HepG2 (cell line): Measurements from ENCODE around the gene CRNKL1. TPM values are rescaled to one million over a fixed set of nuclear protein-coding genes. Genes with fewer than 3 reads are reported as not detected.

Experiments
- CBFB ChIP-seq: sonication (generic); formaldehyde crosslinking; IDR thresholded peaks from 2 replicates; pipeline ENCODE4 v1.4.0; 2020; ENCODE audit warnings: missing genetic modification reagents
- HNRNPK ChIP-seq: fragments of 200-400 bp; formaldehyde crosslinking; IDR thresholded peaks from 2 replicates; pipeline ENCODE4 v1.6.1; 2018; ENCODE audit warnings: low read length, low read depth, moderate library complexity, mild to moderate bottlenecking; ENCODE audit not compliant: poor library complexity, severe bottlenecking
- KAT8 ChIP-seq: IDR thresholded peaks from 2 replicates; pipeline ENCODE4 v1.6.1; 2016; ENCODE audit warnings: missing genetic modification reagents, missing compliant biosample characterization
- KLF16 ChIP-seq, 2 experiments: sonication (generic) in 1 of 2; formaldehyde crosslinking in 1 of 2; IDR thresholded peaks; 2 replicates each; pipeline versions ENCODE4 v1.6.1 to v1.8.0; 2016 to 2023; ENCODE audit warnings: missing genetic modification reagents in 2 of 2, missing compliant biosample characterization in 1 of 2
- MED1 ChIP-seq: sonication (generic); formaldehyde crosslinking; IDR thresholded peaks from 2 replicates; pipeline ENCODE4 v1.4.0; 2020; ENCODE audit warnings: missing genetic modification reagents
- MIXL1 ChIP-seq: IDR thresholded peaks from 2 replicates; pipeline ENCODE4 v1.6.1; 2016
- SNRNP70 ChIP-seq: fragments of 200-400 bp; formaldehyde crosslinking; IDR thresholded peaks from 2 replicates; pipeline ENCODE4 v1.6.1; 2017; ENCODE audit warnings: mild to moderate bottlenecking, low read depth, low read length, moderate library complexity
- TBL1XR1 ChIP-seq: fragments of 150-350 bp; IDR thresholded peaks from 2 replicates; pipeline ENCODE4 v1.6.1; 2014; ENCODE audit warnings: borderline replicate concordance, low read length; ENCODE audit not compliant: partially characterized antibody
- TFDP2 ChIP-seq: sonication (generic); formaldehyde crosslinking; IDR thresholded peaks from 2 replicates; pipeline ENCODE4 v1.4.0; 2020; ENCODE audit warnings: missing genetic modification reagents
- ZBTB40 ChIP-seq, 2 experiments: fragments of 450-650 bp in 1 of 2; sonication (generic) in 1 of 2; formaldehyde crosslinking in 1 of 2; IDR thresholded peaks; 2 replicates each; pipeline versions ENCODE4 v1.6.1 to v1.8.0; 2016 to 2022; ENCODE audit warnings: antibody characterized with exemption in 1 of 2, mild to moderate bottlenecking in 1 of 2, missing genetic modification reagents in 1 of 2
- ZFP36L2 ChIP-seq: sonication (generic); formaldehyde crosslinking; IDR thresholded peaks from 2 replicates; pipeline ENCODE4 v1.4.0; 2020; ENCODE audit warnings: missing genetic modification reagents
- ZNF124 ChIP-seq: sonication (generic); formaldehyde crosslinking; IDR thresholded peaks from 2 replicates; pipeline ENCODE4 v1.4.0; 2020; ENCODE audit warnings: missing genetic modification reagents
- ZNF615 ChIP-seq: sonication (generic); formaldehyde crosslinking; IDR thresholded peaks from 2 replicates; pipeline ENCODE4 v1.5.0; 2020; ENCODE audit warnings: mild to moderate bottlenecking, missing genetic modification reagents, borderline replicate concordance
- ZNF883 ChIP-seq: sonication (generic); formaldehyde crosslinking; IDR thresholded peaks from 2 replicates; pipeline ENCODE4 v1.5.1; 2020; ENCODE audit warnings: mild to moderate bottlenecking, missing genetic modification reagents; ENCODE audit errors: not compliant biosample characterization
- polyA plus RNA-seq, 8 experiments: library from polyadenylated mRNA; depleted of rRNA in 3 of 8; stranded (reverse) in 7 of 8; unstranded in 1 of 8; fragments of >200 nt; fragmentation: Illumina TruSeq in 4 of 8; extraction: Trizol in 4 of 8; gene quantifications; 2 replicates each; pipeline versions ENCODE4 v1.2.1 to v1.2.3, GENCODE V29; 2011 to 2016; ENCODE audit warnings: low read depth in 4 of 8, missing spikeins in 1 of 8, mixed read lengths in 1 of 8; ENCODE audit not compliant: insufficient read depth in 1 of 8
- total RNA-seq, 5 experiments: library from RNA; depleted of rRNA; stranded (reverse); fragments of >200 nt; fragmentation: Illumina TruSeq; extraction: Trizol; gene quantifications; 2 replicates each; pipeline ENCODE4 v1.2.3, GENCODE V29; 2016; ENCODE audit warnings: low read depth in 1 of 5
- TF ChIP-seq, protein P1 (sequence below): sonication (generic); formaldehyde crosslinking; IDR thresholded peaks from 2 replicates; pipeline ENCODE4 v1.4.0; 2020; ENCODE audit warnings: missing genetic modification reagents; ENCODE audit errors: not compliant biosample characterization
- TF ChIP-seq, protein P2 (sequence below): sonication (generic); formaldehyde crosslinking; IDR thresholded peaks from 2 replicates; pipeline ENCODE4; 2020; ENCODE audit warnings: missing genetic modification reagents, mild to moderate bottlenecking, borderline replicate concordance

Gene CRNKL1
- total and polyA plus RNA-seq, 2 of the 13 experiments (the other 11 are each of a cell fraction or from before 2014, with no cell fraction given): 12.3 to 64.5 TPM

DNA sequence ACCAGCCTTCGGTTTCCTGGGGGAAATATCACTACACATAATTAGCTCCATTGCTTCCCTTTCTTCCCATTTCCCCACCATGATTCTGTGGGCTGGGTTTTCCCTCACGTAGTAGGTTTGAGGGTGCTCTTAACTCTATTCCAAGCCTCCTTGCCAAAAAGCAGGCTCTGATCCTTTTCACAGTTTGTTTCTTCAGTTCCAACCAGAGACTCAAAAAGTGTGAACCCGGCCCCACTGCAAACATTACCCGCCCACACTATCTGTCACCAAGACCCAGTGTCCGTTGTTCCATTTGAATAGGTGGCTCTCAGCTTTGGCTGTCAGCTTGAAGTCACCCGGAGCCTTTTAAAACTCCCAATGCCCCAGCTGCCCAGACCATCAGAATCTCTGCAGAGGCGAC is 46.9 kb downstream of the CRNKL1 start (continued):
- no peak for TF ChIP-seq ZBTB40 (IDR thresholded peaks at IDR 0.05)
- peak; percentile 14; the same call in 1 of the 2 replicates for TF ChIP-seq ZBTB40 (CRISPR knock-in tag; IDR thresholded peaks at IDR 0.05)
- TF ChIP-seq TBL1XR1: no peak
- no peak for TF ChIP-seq HNRNPK
- TF ChIP-seq KAT8 (CRISPR knock-in tag): 0 out of 2 replicates have a peak, but pooled peaks have one; percentile 15
- no peak for TF ChIP-seq ZNF615 (CRISPR knock-in tag)
- TF ChIP-seq, protein P1, sequence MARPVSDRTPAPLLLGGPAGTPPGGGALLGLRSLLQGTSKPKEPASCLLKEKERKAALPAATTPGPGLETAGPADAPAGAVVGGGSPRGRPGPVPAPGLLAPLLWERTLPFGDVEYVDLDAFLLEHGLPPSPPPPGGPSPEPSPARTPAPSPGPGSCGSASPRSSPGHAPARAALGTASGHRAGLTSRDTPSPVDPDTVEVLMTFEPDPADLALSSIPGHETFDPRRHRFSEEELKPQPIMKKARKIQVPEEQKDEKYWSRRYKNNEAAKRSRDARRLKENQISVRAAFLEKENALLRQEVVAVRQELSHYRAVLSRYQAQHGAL (CRISPR knock-in tag): no peak
- 0 out of 2 replicates have a peak, but pooled peaks have one; percentile 24 for TF ChIP-seq MED1
- 0 out of 2 replicates have a peak, but pooled peaks have one; percentile 13 for TF ChIP-seq TFDP2 (CRISPR knock-in tag)
- no peak for TF ChIP-seq SNRNP70
- no peak for TF ChIP-seq ZNF883 (CRISPR knock-in tag)
- TF ChIP-seq, protein P2, sequence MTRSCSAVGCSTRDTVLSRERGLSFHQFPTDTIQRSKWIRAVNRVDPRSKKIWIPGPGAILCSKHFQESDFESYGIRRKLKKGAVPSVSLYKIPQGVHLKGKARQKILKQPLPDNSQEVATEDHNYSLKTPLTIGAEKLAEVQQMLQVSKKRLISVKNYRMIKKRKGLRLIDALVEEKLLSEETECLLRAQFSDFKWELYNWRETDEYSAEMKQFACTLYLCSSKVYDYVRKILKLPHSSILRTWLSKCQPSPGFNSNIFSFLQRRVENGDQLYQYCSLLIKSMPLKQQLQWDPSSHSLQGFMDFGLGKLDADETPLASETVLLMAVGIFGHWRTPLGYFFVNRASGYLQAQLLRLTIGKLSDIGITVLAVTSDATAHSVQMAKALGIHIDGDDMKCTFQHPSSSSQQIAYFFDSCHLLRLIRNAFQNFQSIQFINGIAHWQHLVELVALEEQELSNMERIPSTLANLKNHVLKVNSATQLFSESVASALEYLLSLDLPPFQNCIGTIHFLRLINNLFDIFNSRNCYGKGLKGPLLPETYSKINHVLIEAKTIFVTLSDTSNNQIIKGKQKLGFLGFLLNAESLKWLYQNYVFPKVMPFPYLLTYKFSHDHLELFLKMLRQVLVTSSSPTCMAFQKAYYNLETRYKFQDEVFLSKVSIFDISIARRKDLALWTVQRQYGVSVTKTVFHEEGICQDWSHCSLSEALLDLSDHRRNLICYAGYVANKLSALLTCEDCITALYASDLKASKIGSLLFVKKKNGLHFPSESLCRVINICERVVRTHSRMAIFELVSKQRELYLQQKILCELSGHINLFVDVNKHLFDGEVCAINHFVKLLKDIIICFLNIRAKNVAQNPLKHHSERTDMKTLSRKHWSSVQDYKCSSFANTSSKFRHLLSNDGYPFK (CRISPR knock-in tag): 0 out of 2 replicates have a peak, but pooled peaks have one; percentile 20
- TF ChIP-seq ZFP36L2: no peak
- TF ChIP-seq CBFB (CRISPR knock-in tag): no peak
- TF ChIP-seq ZNF124: no peak
- TF ChIP-seq KLF16 (CRISPR knock-in tag; IDR thresholded peaks at IDR 0.05): no peak
- no peak for TF ChIP-seq MIXL1
